Caki2 (cell line): ENCODE measurements around the gene GJC2. TPM values are rescaled to one million over a fixed set of nuclear protein-coding genes. Genes with fewer than 3 reads are reported as not detected.
A peak's percentile ranks its signal among the peaks of the same experiment; 100 is the strongest.
"Not testable (repeated sequence)": the region's sequence is repeated elsewhere in the genome, so short reads cannot be mapped to it uniquely, and the experiment has no call there.

Experiments used
- DNase-seq: peaks from one replicate; pipeline ENCODE4 v3.0.0-alpha.2; 2015; ENCODE audit warnings: low read depth
- in situ Hi-C: cut with HindIII; loops from 2 replicates; pipeline ENCODE4 v1.10.0; 2016; ENCODE audit warnings: low sequenced_read_pairs, low pct_unique_long_range_greater_than_20kb, mixed read lengths
- total RNA-seq: library from RNA; depleted of rRNA; stranded (reverse); fragments of >200 nt; shearing (Covaris generic); gene quantifications from 2 replicates; pipeline ENCODE4 v1.2.3, GENCODE V29; 2014; ENCODE audit warnings: low replicate concordance

GJC2 gene
- total RNA-seq, 1 experiment from 2014 or later = 0.10 TPM

GRCh38 chr1:228177721-228178710 lies 28.3 kb downstream of the GJC2 start:
- in situ Hi-C loops = no loop called here
- DNase-seq = no peak

- DNase-seq = no peak
- in situ Hi-C loops = no loop called here
Measured at GRCh38 chr1:228178737-228179684, 29.3 kb downstream of the GJC2 start.

- in situ Hi-C loops = no loop called here
- no peak for DNase-seq
Measured at GRCh38 chr1:228180271-228180958, 30.7 kb downstream of the GJC2 start.

- no peak for DNase-seq
- in situ Hi-C loops = no loop called here
Measured at GRCh38 chr1:228180959-228181644, 31.4 kb downstream of the GJC2 start.

- no peak for DNase-seq
- in situ Hi-C loops = no loop called here
Measured at GRCh38 chr1:228181645-228182034, 31.9 kb downstream of the GJC2 start.

- DNase-seq = no peak
- in situ Hi-C loops = no loop called here
Measured at GRCh38 chr1:228182296-228183030, 32.7 kb downstream of the GJC2 start.

- in situ Hi-C loops = no loop called here
- no peak for DNase-seq
Measured at GRCh38 chr1:228184152-228184551, 34.4 kb downstream of the GJC2 start.

- DNase-seq = no peak
- in situ Hi-C loops = no loop called here
Measured at GRCh38 chr1:228185641-228185965, 35.9 kb downstream of the GJC2 start.

GRCh38 chr1:228188249-228188648 lies 38.5 kb downstream of the GJC2 start:
- in situ Hi-C loops, DNase-seq: not testable (repeated sequence)

GRCh38 chr1:228190182-228190581 lies 40.5 kb downstream of the GJC2 start:
- no peak for DNase-seq
- in situ Hi-C loops = no loop called here

- no peak for DNase-seq
- in situ Hi-C loops = no loop called here
Measured at GRCh38 chr1:228190778-228191177, 41.0 kb downstream of the GJC2 start.

- DNase-seq = no peak
- in situ Hi-C loops = no loop called here
Measured at GRCh38 chr1:228194436-228194835, 44.7 kb downstream of the GJC2 start.

- in situ Hi-C loops = no loop called here
- DNase-seq = no peak
Measured at GRCh38 chr1:228194921-228195812, 45.4 kb downstream of the GJC2 start.

- in situ Hi-C loops = no loop called here
- DNase-seq = no peak
Measured at GRCh38 chr1:228197555-228198147, 47.9 kb downstream of the GJC2 start.

- peak; percentile 62 for DNase-seq
- in situ Hi-C loops = no loop called here
Measured at GRCh38 chr1:228198977-228199590, 49.4 kb downstream of the GJC2 start.

GRCh38 chr1:228204958-228205357 lies 55.2 kb downstream of the GJC2 start:
- DNase-seq = no peak
- in situ Hi-C loops = no loop called here
